Activated B cell treated with CpG ODN at 0.5 μM for 24 hours (primary cell): ENCODE results near the gene SLC43A1. TPM values are rescaled to one million over a fixed set of nuclear protein-coding genes. Genes with fewer than 3 reads are reported as not detected.

ENCODE experiments used
- ATAC-seq: fragments of 200-7000 bp; cut with Tn5 transposase; one replicate; pipeline ENCODE4 v1.10.0; 2021; ENCODE audit warnings: low read depth, mild to moderate bottlenecking, moderate library complexity
- CTCF ChIA-PET: fragments of 350-600 bp; sonication (Branson Sonifier 250); formaldehyde crosslinking; loops from one replicate; lab custom pipeline; 2021; ENCODE audit warnings: antibody characterized with exemption; lab: Charles Lee
- POLR2A ChIA-PET: fragments of 350-600 bp; sonication (Branson Sonifier 250); formaldehyde crosslinking; loops from one replicate; lab custom pipeline; 2021; ENCODE audit warnings: antibody characterized with exemption; lab: Charles Lee
- DNase-seq: peaks from one replicate; pipeline ENCODE4 v3.0.0; 2022
- H3K27ac Mint-ChIP-seq: one replicate; pipeline ENCODE4 v1.8.0; 2020; ENCODE audit warnings: mixed read lengths
- H3K27me3 Mint-ChIP-seq: one replicate; pipeline ENCODE4 v1.8.0; 2021; ENCODE audit warnings: mixed read lengths
- H3K36me3 Mint-ChIP-seq: one replicate; pipeline ENCODE4 v1.8.0; 2021; ENCODE audit warnings: low read depth, mixed read lengths
- H3K4me1 Mint-ChIP-seq: one replicate; pipeline ENCODE4 v1.8.0; 2021; ENCODE audit warnings: mixed read lengths
- H3K4me3 Mint-ChIP-seq: one replicate; pipeline ENCODE4 v1.8.0; 2020; ENCODE audit warnings: mild to moderate bottlenecking, mixed read lengths
- H3K9me3 Mint-ChIP-seq: one replicate; pipeline ENCODE4 v1.8.0; 2020; ENCODE audit warnings: mixed read lengths
- CTCF ChIP-seq: fragments of 200-600 bp; IDR thresholded peaks from one replicate; pipeline ENCODE4 v1.8.0; 2022; ENCODE audit warnings: antibody characterized with exemption, mild to moderate bottlenecking
- intact Hi-C: fragments of 100-400 bp; cut with micrococcal nuclease; formaldehyde crosslinking; loops from one replicate; pipeline ENCODE4 v1.15.1; 2024
- total RNA-seq: library from RNA; stranded (reverse); gene quantifications from 2 replicates; pipeline ENCODE4 v1.2.3, GENCODE V29; 2022

The SLC43A1 gene
- total RNA-seq, 1 donor from 2014 or later: 12.8 TPM

GRCh38 chr11:57546869-57547475 is 31.5 kb upstream of the SLC43A1 start:
- ATAC-seq (no peak), DNase-seq (no peak)
- H3K4me3 Mint-ChIP-seq: no peak overlapping the region
- intact Hi-C loops: no loop called here
- CTCF ChIA-PET: interaction anchor here (0.9 to 2.8 kb wide), 5 partner anchors 21 to 91 kb away, joined by 3 to 9 read pairs (median 7); partner anchors contain the start of gene UBE2L6
- POLR2A ChIA-PET: interaction anchor here (1.1 to 1.9 kb wide), 4 partner anchors 16 to 212 kb away, joined by 3 to 16 read pairs (median 4); partner anchors contain the start of genes SSRP1, TIMM10 and UBE2L6
- peaks cover 20% of the 10 kb centered on the region for H3K4me1 Mint-ChIP-seq
- TF ChIP-seq CTCF: no peak
- peak overlapping the region; percentile 80 for H3K27ac Mint-ChIP-seq
- no peaks in the 10 kb centered on the region for H3K9me3 Mint-ChIP-seq
- H3K27me3 Mint-ChIP-seq: no peaks in the 10 kb centered on the region
- H3K36me3 Mint-ChIP-seq: peaks cover 32% of the 10 kb centered on the region

- TF ChIP-seq CTCF: no peak
- Mint-ChIP-seq H3K27ac (no peak overlapping the region), H3K36me3 (peaks cover 27% of the 10 kb centered on the region), H3K4me3 (no peak overlapping the region), H3K27me3 (no peaks in the 10 kb centered on the region), H3K9me3 (no peaks in the 10 kb centered on the region), H3K4me1 (peaks cover 20% of the 10 kb centered on the region)
- no peak for DNase-seq
- POLR2A ChIA-PET: interaction anchor here (1.9 kb wide), 1 partner anchor 15 kb away, joined by 16 read pairs; the partner anchor contains the start of gene TIMM10
- intact Hi-C loops: no loop called here
- ATAC-seq: no peak
- CTCF ChIA-PET: interaction anchor here (2.8 kb wide), 1 partner anchor 22 kb away, joined by 9 read pairs; the partner anchor contains the start of gene UBE2L6
Measured at GRCh38 chr11:57546451-57546850, 30.9 kb upstream of the SLC43A1 start.

- no peak for TF ChIP-seq CTCF
- intact Hi-C loops: no loop called here
- no peak for ATAC-seq
- ChIA-PET POLR2A (no interaction called here), CTCF (interaction anchor here (2.8 kb wide), 1 partner anchor 22 kb away, joined by 9 read pairs; the partner anchor contains the start of gene UBE2L6)
- DNase-seq: no peak
- no peak overlapping the region for H3K4me3 Mint-ChIP-seq
- no peaks in the 10 kb centered on the region for H3K9me3 Mint-ChIP-seq
- peaks cover 20% of the 10 kb centered on the region for H3K4me1 Mint-ChIP-seq
- no peaks in the 10 kb centered on the region for H3K27me3 Mint-ChIP-seq
- peaks cover 23% of the 10 kb centered on the region for H3K36me3 Mint-ChIP-seq
- H3K27ac Mint-ChIP-seq: no peak overlapping the region
Measured at GRCh38 chr11:57545883-57546282, 30.4 kb upstream of the SLC43A1 start.

- TF ChIP-seq CTCF: no peak
- ATAC-seq (no peak), DNase-seq (no peak)
- no peak overlapping the region for H3K27ac Mint-ChIP-seq
- intact Hi-C loops: no loop called here
- peaks cover 12% of the 10 kb centered on the region for H3K36me3 Mint-ChIP-seq
- no peaks in the 10 kb centered on the region for H3K9me3 Mint-ChIP-seq
- ChIA-PET POLR2A (interaction anchor here (0.6 kb wide), 1 partner anchor 37 kb away, joined by 3 read pairs; no protein-coding TSS in a partner anchor), CTCF (interaction anchor here (1.0 to 2.8 kb wide), 2 partner anchors 17 to 24 kb away, joined by 3 to 9 read pairs; partner anchors contain the start of gene UBE2L6)
- H3K4me1 Mint-ChIP-seq: peaks cover 20% of the 10 kb centered on the region
- no peaks in the 10 kb centered on the region for H3K27me3 Mint-ChIP-seq
- no peak overlapping the region for H3K4me3 Mint-ChIP-seq
Measured at GRCh38 chr11:57544566-57544965, 29.1 kb upstream of the SLC43A1 start.

GRCh38 chr11:57543593-57543992 is 28.1 kb upstream of the SLC43A1 start:
- no peaks in the 10 kb centered on the region for H3K27me3 Mint-ChIP-seq
- no peak for TF ChIP-seq CTCF
- intact Hi-C loops: no loop called here
- peaks cover 18% of the 10 kb centered on the region for H3K4me1 Mint-ChIP-seq
- CTCF ChIA-PET: no interaction called here
- DNase-seq (no peak), ATAC-seq (no peak)
- POLR2A ChIA-PET: no interaction called here
- no peak overlapping the region for H3K4me3 Mint-ChIP-seq
- H3K36me3 Mint-ChIP-seq: peaks cover 7% of the 10 kb centered on the region
- H3K27ac Mint-ChIP-seq: no peak overlapping the region
- H3K9me3 Mint-ChIP-seq: no peaks in the 10 kb centered on the region
